Adipocyte (in vitro differentiated cells): ENCODE results near the gene ATP8B3.
A peak's percentile ranks its signal among the peaks of the same experiment; 100 is the strongest.

ENCODE experiments used
- DNase-seq: peaks from one replicate; pipeline ENCODE4 v3.0.0-alpha.2; 2015; ENCODE audit warnings: low read depth
- H3K27me3 ChIP-seq: replicated peaks from 2 replicates; pipeline ENCODE4 v1.7.0; 2013; ENCODE audit warnings: mild to moderate bottlenecking, low read length, moderate library complexity; ENCODE audit not compliant: control insufficient read depth, insufficient read depth
- H3K36me3 ChIP-seq: 2 replicates; pipeline ENCODE4 v1.7.0; 2013; ENCODE audit warnings: low read length, mild to moderate bottlenecking, moderate library complexity; ENCODE audit not compliant: control insufficient read depth, insufficient read depth, severe bottlenecking
- H3K4me1 ChIP-seq: 2 replicates; pipeline ENCODE4 v1.7.0; 2013; ENCODE audit warnings: mild to moderate bottlenecking, low read length, moderate library complexity; ENCODE audit not compliant: control insufficient read depth, insufficient read depth
- H3K4me3 ChIP-seq: 2 replicates; pipeline ENCODE4 v1.7.0; 2013; ENCODE audit warnings: mild to moderate bottlenecking, low read length, moderate library complexity
- H3K9ac ChIP-seq: 2 replicates; pipeline ENCODE4 v1.7.0; 2013; ENCODE audit warnings: mild to moderate bottlenecking, low read length, moderate library complexity
- H3K9me3 ChIP-seq: 2 replicates; pipeline ENCODE4 v1.7.0; 2013; ENCODE audit warnings: mild to moderate bottlenecking, low read length, moderate library complexity; ENCODE audit not compliant: control insufficient read depth

Gene ATP8B3

DNA sequence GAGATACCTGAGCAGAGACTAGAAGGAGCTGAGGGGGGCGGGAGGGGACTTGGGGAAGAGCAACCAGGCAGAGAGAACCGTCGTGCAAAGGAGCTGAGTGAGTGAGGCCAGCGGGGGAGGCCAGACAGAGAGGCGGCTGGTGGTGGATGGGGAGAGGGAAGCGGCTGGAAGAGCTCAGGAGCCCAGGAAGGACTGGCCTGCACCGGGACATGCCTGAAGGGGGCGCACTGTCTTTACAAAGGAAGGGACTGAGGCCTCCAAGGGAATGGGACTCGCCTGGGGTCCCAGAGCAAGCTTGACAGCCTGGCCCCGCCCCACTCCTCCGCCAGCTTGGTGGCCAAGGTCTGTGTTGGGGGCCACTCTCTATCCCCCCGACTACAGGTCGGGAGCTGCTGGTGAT lies 43.8 kb downstream of the ATP8B3 start:
- Histone ChIP-seq H3K27me3 (peaks cover 50% of the 10 kb centered on the region), H3K4me1 (no peaks in the 10 kb centered on the region), H3K9ac (no peak overlapping the region), H3K36me3 (no peaks in the 10 kb centered on the region), H3K4me3 (no peak overlapping the region), H3K9me3 (peaks cover 15% of the 10 kb centered on the region)
- DNase-seq = peak; percentile 42

DNA sequence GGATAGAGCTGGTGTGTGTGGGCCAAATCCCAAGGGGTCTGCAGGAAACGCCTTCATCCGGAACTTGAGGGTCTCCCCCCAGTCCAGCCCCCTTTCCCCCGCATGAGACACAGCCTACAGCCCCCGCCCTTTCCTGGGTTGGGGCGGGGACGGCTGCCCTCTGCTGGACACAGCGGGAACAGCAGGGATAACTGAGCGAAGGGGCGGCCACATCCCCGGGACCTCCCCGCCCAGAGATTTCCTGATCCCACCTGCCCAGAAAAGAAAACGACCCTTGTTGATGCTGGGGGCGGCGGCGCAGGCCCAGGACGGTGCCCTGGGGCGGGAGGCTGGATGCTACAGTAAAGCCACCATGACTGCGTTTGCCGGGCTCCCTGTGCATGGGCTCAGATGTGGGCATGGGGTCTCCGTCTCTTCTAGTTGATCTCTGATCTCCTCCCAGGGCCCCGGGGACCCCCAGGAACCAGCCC lies 44.6 kb downstream of the ATP8B3 start:
- Histone ChIP-seq H3K4me1 (no peaks in the 10 kb centered on the region), H3K4me3 (no peak overlapping the region), H3K27me3 (peaks cover 53% of the 10 kb centered on the region), H3K9me3 (peaks cover 15% of the 10 kb centered on the region), H3K9ac (no peak overlapping the region), H3K36me3 (no peaks in the 10 kb centered on the region)
- peak; percentile 68 for DNase-seq

DNA sequence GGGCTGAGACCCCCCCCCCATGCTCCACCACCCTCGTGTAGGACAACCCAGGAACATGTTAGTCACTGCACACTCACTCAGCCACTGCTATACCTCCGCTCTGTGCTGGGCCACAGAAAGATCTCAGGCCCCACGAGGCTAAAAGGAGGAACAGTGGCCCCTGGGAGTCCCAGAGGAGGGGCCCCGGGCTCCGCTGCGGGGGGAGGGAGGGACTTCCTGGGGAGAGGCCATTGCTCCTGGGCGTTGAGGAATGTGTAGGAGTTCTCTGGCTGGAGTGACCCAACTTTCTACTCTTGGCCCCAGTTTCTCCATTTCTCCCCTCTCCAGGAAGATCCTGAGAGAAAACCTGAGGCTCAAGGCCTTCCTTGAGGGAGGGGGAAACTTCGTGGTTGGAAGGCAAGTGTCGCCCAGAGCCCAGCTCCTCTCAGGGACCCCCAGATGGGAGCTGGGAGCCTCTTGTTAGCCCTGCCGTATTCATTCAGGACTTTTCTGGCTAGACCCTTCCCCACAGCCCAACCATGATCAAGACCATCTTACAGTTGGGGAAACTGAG lies 45.2 kb downstream of the ATP8B3 start:
- no peak overlapping the region for H3K9ac ChIP-seq
- peaks cover 58% of the 10 kb centered on the region for H3K27me3 ChIP-seq
- no peaks in the 10 kb centered on the region for H3K4me1 ChIP-seq
- no peaks in the 10 kb centered on the region for H3K36me3 ChIP-seq
- H3K4me3 ChIP-seq = no peak overlapping the region
- H3K9me3 ChIP-seq = peaks cover 15% of the 10 kb centered on the region
- no peak for DNase-seq

DNA sequence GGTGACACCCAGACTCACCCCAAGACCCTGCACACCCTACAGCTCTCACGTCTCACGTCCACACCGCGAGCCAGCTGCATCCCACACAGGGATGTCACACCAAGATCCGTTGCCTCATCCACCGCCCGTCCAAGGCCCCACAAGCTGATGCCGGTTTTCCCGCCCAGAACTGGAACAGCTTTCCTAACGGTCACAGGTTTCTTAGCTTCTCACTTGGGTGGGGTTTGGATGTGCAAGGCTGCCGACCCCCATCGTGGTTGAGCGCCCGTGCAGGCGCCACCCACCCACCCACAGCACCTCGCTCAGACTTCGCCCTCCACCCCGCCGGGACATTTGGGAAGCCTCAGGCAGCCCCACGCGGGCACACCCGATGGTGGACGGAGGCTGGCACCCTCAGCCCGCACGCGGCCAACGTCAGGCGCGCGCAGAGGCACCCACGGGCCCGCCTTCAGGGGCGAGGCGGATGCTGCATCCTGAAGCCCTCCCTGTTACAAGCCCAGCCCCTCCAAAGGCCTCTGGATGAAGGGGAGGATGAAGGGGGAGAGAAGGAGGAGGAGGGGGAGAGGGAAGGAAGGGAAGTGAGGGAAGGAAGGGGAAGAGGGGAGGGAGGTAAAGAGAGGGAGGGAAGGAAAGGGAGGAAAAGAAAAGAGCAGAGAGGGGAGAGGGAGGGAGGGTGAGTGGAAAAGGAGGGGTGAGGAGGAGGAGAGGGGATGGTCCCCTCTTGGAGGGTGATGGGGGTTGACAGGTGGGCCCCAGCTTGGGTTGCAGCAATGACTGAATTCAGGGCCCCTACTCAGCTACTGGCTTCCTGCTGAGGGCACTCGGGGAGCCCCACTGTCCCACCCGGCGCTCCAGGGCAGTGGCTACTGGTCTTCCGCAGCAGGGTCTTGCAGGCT lies 45.9 kb downstream of the ATP8B3 start:
- DNase-seq = no peak
- Histone ChIP-seq H3K36me3 (no peaks in the 10 kb centered on the region), H3K27me3 (peaks cover 65% of the 10 kb centered on the region), H3K9me3 (peaks cover 10% of the 10 kb centered on the region), H3K9ac (no peak overlapping the region), H3K4me1 (no peaks in the 10 kb centered on the region), H3K4me3 (no peak overlapping the region)

DNA sequence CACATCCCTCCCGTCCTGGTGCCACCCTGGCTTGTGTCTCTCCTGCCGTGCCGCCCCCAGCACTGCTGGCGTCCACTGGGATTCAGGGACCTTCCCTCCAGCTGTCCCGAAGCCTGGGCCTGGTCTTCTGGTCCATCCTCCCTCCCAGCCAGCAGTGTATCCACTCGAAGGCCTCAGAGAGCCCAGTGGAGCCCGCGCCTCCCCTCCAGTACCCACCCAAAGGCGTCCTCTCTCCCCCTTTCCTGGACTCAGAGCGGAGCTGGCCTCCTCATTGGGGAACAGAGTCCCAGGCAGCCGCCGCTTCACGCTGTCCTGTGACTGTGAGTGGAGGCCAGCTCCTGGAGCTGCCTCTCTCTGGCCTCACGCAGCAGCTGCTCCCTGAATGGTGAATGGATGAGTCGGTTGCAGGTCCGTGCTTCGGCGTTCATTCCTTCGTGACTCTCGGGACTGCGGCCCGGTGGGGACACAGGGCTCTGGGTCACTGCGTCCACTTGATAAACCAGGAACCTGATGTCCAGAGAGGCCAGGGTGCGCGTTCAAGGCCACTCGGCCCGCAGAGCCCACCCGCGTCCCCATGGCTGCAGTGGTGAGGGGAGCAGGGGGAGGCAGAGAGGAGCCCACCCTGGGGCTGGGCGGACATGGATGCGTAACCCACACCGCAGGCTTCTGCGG lies 46.7 kb downstream of the ATP8B3 start:
- Histone ChIP-seq H3K36me3 (no peaks in the 10 kb centered on the region), H3K27me3 (peaks cover 72% of the 10 kb centered on the region), H3K4me3 (no peak overlapping the region), H3K9ac (no peak overlapping the region), H3K9me3 (peaks cover 2% of the 10 kb centered on the region), H3K4me1 (no peaks in the 10 kb centered on the region)
- DNase-seq = no peak

DNA sequence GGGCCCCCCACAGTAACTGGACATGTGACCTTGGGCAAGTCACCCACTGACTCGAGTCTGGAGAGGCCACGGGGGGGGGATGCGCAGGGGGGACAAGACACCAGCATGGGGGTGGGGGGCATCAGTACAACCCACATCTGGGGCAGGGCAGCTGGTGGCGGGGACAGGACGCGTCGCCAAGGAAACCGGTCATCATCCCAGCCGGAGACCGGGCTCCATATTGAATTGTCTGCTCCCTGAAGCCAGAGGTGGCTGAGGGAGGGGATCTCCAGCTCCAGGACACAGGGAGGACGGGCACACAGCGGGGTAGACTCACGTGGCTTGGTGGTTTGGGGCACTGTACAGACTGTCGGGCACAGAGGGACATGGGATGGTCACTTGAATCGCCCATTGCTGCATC lies 47.3 kb downstream of the ATP8B3 start:
- H3K4me1 ChIP-seq = no peaks in the 10 kb centered on the region
- H3K9me3 ChIP-seq = no peaks in the 10 kb centered on the region
- H3K9ac ChIP-seq = no peak overlapping the region
- H3K27me3 ChIP-seq = peaks cover 78% of the 10 kb centered on the region
- H3K4me3 ChIP-seq = no peak overlapping the region
- H3K36me3 ChIP-seq = no peaks in the 10 kb centered on the region
- no peak for DNase-seq

DNA sequence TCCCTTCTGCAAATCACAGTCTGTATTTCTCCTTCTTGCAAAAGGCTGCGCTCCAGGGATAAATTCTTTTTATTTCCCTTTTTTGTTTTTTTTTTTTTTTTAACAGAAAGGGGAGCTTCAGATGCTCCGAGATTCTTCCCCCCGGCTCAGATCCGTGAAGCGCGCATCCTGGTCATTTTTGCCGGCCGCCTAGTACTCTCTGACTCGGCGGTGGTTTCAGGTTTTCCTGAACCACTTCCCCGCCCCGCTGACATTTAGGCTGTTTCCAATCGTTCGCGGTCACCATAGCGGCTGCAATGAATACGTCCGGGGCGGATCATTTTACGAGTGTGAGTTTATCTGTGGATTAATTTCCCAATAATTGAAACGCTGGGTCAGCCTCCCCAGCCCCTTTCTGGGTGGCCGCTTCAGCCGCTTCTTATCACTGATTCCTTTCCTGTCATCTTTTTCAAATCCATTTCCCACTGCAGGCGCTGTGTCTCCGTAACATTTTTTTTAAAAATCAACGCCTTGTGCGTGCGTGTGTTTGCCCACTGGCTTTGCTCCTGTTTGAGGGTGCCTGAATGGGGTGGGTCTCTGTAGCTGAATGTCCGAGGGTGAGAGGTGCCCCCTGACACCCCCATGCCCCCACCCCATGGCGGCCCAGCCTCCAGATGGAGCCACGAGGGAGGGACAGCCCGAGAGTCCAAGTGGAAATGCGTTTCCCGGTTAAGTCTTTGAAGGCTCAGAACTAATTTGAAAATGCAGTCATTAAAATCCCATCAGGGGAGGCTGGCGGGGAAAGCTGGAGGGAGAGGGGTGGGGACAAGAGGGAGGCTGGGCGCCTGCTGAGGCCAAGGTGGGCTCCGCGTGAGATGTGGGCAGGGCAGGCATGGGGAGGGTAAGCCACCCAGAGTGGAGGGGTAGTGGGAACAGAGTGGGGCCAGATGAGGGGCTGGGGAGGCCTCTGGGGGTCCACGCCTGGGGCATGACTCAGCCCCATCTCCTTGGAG lies 48.1 kb downstream of the ATP8B3 start:
- DNase-seq = no peak
- Histone ChIP-seq H3K27me3 (peaks cover 81% of the 10 kb centered on the region), H3K9me3 (no peaks in the 10 kb centered on the region), H3K9ac (no peak overlapping the region), H3K36me3 (no peaks in the 10 kb centered on the region), H3K4me1 (no peaks in the 10 kb centered on the region), H3K4me3 (no peak overlapping the region)

DNA sequence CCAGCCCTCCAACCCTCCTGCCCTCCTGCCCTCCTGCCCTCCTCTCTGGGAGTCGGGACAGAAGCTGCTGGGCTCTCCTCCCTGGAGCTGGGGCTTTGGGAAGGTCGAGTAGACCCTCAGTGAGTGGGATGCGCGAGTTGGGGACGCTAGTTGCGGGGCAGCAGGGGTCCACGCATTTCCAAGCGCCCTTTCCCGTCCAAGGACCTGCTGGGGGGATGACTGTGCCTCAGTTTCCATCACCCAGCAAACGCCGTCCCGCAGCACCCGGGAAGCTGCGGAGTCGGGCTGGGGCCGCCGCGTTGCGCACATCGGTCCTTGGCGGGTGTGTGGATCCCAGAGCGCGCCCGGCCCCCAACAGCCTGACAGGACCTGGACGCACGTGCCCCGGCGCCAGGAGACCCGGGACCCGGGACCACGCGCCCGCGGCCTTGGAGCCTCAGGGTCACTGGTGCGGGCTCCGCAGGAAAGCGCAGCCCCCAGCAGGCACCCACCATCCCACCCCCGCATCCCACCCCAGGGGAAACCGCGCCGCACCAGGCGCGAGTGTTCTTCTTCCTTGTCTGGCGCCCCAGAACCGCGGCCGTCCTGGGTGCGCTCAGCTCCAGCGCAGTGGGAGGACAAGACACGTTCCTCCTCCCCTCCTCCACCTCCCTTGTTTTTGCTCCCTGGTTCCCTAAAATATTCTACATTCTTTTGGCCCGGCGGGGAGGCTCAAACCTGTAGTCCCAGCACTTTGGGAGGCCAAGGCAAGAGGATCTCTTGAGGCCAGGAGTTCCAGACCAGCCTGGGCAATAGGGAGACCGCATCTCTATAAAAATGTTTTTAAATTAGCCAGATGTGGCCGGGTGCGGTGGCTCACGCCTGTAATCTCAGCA lies 49.6 kb downstream of the ATP8B3 start:
- no peak for DNase-seq
- no peaks in the 10 kb centered on the region for H3K36me3 ChIP-seq
- H3K9ac ChIP-seq = no peak overlapping the region
- H3K9me3 ChIP-seq = no peaks in the 10 kb centered on the region
- no peak overlapping the region for H3K4me3 ChIP-seq
- H3K4me1 ChIP-seq = no peaks in the 10 kb centered on the region
- H3K27me3 ChIP-seq = peaks cover 78% of the 10 kb centered on the region

DNA sequence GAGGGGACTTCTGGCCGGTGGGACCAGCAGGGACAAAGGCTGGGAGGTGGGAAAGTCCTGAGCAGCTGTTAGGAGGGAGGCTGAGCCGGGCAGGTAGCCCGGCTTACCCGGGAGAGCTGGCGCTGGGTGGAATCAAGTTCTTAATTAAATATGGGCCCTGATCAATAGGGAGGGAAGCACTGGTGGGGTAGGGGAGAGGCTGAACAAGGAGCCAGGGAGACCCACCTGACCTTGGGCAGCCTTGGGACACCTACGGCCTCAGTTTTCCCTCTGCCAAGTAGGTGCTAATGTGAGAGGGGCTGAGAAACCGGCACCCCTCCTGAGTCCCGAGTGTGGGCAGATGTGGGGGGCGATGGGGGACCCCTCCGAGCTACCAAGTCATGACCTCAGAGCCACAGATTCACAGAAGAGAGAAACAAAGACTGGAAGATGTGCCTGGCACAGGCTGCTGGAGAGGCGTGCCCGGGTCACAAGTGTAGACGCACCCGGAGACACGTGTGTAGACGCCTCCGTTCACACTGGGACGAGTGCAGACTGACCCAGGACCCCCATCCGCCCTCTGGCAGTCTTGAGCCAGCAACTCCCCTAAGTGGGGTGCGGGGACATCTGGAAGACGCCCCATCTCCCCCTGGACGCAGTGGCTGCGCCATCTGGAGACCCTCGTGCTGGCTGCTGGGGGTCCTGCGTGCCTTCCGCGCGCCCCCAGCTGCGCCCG lies 50.4 kb downstream of the ATP8B3 start:
- Histone ChIP-seq H3K4me1 (no peaks in the 10 kb centered on the region), H3K9me3 (no peaks in the 10 kb centered on the region), H3K36me3 (no peaks in the 10 kb centered on the region), H3K27me3 (peaks cover 79% of the 10 kb centered on the region), H3K4me3 (no peak overlapping the region), H3K9ac (no peak overlapping the region)
- no peak for DNase-seq
